CD1c-positive myeloid dendritic cell (primary cell): Measurements from ENCODE around the gene MPHOSPH9.
A peak's percentile ranks its signal among the peaks of the same experiment; 100 is the strongest.
"Not testable (repeated sequence)": the region's sequence is repeated elsewhere in the genome, so short reads cannot be mapped to it uniquely, and the experiment has no call there.

Experiments
- DNase-seq: peaks from one replicate; pipeline ENCODE4 v3.0.0-alpha.2; 2016; ENCODE audit errors: extremely low spot score

MPHOSPH9 gene

GRCh38 chr12:123225443-123225842, 7.5 kb downstream of the MPHOSPH9 start:
- no peak for DNase-seq

GRCh38 chr12:123223241-123223668, 9.7 kb downstream of the MPHOSPH9 start:
- peak; percentile 37 for DNase-seq

- not testable (repeated sequence) for DNase-seq
Observed at GRCh38 chr12:123207815-123208214, 25.1 kb downstream of the MPHOSPH9 start.

GRCh38 chr12:123206794-123207193, 26.1 kb downstream of the MPHOSPH9 start:
- not testable (repeated sequence) for DNase-seq

- no peak for DNase-seq
Observed at GRCh38 chr12:123200414-123200813, 32.5 kb downstream of the MPHOSPH9 start.

GRCh38 chr12:123199936-123200335, 33.0 kb downstream of the MPHOSPH9 start:
- DNase-seq = no peak

GRCh38 chr12:123187637-123188036, 45.3 kb downstream of the MPHOSPH9 start:
- no peak for DNase-seq

- DNase-seq = no peak
Observed at GRCh38 chr12:123180171-123180570, 52.8 kb downstream of the MPHOSPH9 start.

- DNase-seq = no peak
Observed at GRCh38 chr12:123171967-123172366, 61.0 kb downstream of the MPHOSPH9 start.

- DNase-seq = no peak
Observed at GRCh38 chr12:123167329-123167728, 65.6 kb downstream of the MPHOSPH9 start.

GRCh38 chr12:123165537-123165936, 67.4 kb downstream of the MPHOSPH9 start:
- DNase-seq = no peak

GRCh38 chr12:123164710-123165261, 68.2 kb downstream of the MPHOSPH9 start:
- no peak for DNase-seq

- no peak for DNase-seq
Observed at GRCh38 chr12:123164222-123164621, 68.7 kb downstream of the MPHOSPH9 start.

- DNase-seq = no peak
Observed at GRCh38 chr12:123163227-123163626, 69.7 kb downstream of the MPHOSPH9 start.

- no peak for DNase-seq
Observed at GRCh38 chr12:123160801-123161487, 72.0 kb downstream of the MPHOSPH9 start.

GRCh38 chr12:123153906-123154305, 79.0 kb downstream of the MPHOSPH9 start:
- DNase-seq = no peak

- DNase-seq = no peak
Observed at GRCh38 chr12:123152833-123153232, 80.1 kb downstream of the MPHOSPH9 start.

GRCh38 chr12:123151457-123152454, 81.2 kb downstream of the MPHOSPH9 start:
- DNase-seq = no peak

GRCh38 chr12:123150744-123151456, 82.0 kb downstream of the MPHOSPH9 start, which contains the start of gene PITPNM2:
Gene PITPNM2, minus strand, starts transcription at chr12:123151090. Its CDS starts 116,500 bp downstream, at chr12:123034590.
- peak; percentile 80 for DNase-seq

- DNase-seq = no peak
Observed at GRCh38 chr12:123150275-123150743, 82.6 kb downstream of the MPHOSPH9 start.

- no peak for DNase-seq
Observed at GRCh38 chr12:123149501-123150274, 83.3 kb downstream of the MPHOSPH9 start.
